GM21526 (cell line): ENCODE measurements around the gene SSU72.
"Not testable (repeated sequence)": the region's sequence is repeated elsewhere in the genome, so short reads cannot be mapped to it uniquely, and the experiment has no call there.

Experiments used
- ATAC-seq: cut with Tn5 transposase; IDR thresholded peaks from one replicate; pipeline ENCODE4 v1.9.1; 2021; ENCODE audit warnings: moderate library complexity; ENCODE audit not compliant: unreplicated experiment, low FRiP score

SSU72 gene

DNA sequence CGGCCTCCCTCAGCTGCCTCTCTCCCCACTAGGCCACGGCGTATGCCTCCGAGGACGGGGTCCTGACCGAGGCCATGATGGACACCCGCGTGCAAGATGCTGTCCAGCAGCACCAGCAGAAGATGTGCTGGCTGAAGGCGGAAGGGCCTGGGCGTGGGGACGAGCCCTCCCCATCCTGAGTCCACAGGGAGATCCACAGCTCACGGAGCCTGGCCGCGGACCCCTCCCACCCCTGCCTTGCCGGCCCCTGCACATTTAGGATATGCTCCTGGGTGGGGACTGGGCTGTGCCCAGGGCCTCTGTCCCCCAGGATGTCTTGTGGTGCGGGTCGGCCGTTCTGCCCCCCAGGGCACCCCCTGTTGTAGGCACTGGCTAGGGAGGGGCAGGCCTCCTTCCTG, 40.8 kb downstream of the SSU72 start:
- not testable (repeated sequence) for ATAC-seq

GRCh38 chr1:1533176-1533893, 41.3 kb downstream of the SSU72 start:
- ATAC-seq, result not testable (repeated sequence)

DNA sequence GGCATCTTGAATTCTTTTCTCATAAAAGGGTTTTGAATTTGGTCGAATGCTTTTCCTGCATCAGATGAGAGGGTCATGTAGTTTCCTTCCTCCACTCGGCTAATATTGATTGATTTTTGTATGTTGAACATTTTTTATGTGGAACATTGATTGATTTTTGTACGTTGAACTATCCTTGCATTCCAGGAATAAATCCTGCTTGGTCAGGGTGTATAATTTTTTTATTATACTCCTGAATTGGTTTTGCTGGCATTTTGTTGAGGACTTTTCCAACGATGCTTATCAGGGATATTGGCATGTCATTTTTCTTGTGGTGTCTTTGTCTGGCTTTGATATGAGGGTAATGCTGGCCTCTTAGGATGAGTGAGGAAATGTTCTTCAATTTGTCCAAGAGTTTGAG, 42.7 kb downstream of the SSU72 start:
- ATAC-seq, result no peak

GRCh38 chr1:1529936-1530335, 44.7 kb downstream of the SSU72 start:
- no peak for ATAC-seq

- no peak for ATAC-seq
Measured at GRCh38 chr1:1529321-1529720, 45.3 kb downstream of the SSU72 start.

DNA sequence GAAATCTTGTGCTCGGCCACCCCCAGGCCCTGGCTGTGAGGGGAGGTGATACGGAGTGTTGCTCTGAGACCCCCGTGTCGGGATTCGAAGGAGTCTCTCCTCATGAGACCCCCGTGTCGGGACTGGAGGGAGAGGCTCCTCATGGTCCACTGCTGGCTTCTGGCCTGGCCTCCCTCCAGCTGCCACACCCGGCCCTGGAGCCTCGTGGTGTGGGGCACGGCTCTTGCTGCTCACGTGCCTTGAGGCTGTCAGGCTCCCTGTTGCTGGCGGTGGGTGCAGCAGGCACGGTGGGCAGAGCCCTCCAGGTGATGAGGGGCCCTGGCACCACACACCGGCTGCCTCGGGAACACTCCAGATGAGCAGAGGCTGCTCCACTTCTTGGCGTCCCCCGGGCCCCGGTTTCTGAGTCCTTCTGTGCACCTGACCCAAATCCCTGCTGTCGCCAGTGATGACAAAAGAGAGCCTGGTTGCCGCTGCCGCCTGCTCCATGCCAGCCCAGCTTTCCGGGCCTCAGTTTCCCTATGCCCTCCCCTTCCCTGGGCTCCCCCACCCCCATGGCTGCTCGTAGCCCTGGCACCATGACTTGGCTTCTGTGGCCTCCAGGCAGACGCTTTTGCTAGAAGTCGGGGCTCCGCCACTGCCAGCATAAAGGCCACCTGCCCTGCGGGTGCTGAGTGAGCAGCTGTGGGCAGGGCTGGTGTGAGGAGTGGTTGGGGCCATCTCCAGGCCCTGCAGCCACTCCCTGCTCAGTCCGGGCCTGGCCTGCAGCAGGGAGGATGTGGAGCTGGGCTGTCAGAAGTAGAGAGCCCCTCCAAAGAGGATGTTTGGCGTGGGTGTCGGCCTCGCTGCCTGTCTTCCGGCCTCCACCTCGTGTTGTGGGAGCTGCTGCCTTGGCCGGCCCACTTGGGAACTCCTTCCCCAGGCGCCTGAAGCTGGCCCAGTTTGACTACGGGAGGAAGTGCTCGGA, 46.1 kb downstream of the SSU72 start:
- ATAC-seq, result no peak

- ATAC-seq, result no peak
Measured at GRCh38 chr1:1527092-1527816, 47.4 kb downstream of the SSU72 start.

DNA sequence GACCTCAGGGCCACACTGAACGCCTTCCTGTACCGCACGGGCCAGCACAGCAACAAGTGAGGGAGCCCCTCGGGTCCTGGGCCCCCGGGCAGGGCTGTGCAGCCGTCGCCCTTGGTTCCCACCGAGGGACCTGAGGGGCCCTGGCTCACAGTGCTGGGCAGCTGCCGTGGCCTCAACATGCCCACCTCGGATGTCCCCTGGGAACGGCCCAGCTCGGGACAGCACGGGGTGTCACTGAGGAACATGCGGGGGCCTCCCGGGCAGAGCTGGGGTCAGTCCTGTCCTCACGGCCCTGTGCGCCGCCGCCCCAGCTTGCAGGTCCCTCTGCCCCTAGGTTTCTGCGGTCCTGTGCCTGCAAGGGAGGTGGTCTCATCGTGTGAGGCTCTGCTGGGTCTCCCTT, 48.2 kb downstream of the SSU72 start:
- ATAC-seq, result not testable (repeated sequence)

- ATAC-seq, result not testable (repeated sequence)
Measured at GRCh38 chr1:1524750-1525383, 49.8 kb downstream of the SSU72 start.

DNA sequence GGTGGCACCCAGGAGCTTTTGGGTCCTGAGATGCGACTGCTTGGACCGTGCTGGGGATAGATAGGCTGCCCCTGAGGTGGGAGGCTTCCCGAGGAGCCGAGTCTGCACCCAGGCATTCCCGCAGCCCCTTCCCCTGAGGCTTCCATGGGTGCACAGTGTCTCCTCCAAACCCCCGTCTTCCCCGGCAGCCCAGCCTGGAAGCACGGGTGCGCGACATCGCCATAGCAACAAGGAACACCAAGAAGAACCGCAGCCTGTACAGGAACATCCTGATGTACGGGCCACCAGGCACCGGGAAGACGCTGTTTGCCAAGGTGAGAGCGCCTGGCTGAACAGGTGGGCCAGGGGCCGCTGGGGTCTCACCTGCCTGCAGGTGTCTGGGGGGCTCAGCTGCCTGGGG, 51.0 kb downstream of the SSU72 start:
- ATAC-seq, result not testable (repeated sequence)

DNA sequence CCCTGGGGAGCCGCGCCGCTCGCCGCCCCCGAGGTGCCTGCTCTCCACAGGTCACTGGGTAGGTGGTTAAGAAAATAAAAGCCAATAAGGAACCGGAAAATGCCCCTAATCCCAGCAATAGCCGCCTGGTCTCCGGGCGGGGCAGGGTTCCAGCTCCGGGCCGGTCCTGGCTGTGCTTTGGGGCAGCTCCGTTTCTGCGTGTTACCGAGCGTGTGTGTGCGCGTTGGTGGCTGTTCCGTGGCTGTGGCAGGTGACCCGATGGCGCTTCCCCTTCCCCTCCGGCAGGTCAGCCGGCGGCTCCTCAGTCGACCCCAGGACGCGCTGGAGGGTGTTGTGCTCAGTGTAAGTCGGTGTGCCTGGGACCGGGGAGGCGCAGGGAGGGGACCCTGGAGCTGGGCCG, 51.4 kb downstream of the SSU72 start:
- not testable (repeated sequence) for ATAC-seq

- not testable (repeated sequence) for ATAC-seq
Measured at GRCh38 chr1:1522536-1522935, 52.1 kb downstream of the SSU72 start.

DNA sequence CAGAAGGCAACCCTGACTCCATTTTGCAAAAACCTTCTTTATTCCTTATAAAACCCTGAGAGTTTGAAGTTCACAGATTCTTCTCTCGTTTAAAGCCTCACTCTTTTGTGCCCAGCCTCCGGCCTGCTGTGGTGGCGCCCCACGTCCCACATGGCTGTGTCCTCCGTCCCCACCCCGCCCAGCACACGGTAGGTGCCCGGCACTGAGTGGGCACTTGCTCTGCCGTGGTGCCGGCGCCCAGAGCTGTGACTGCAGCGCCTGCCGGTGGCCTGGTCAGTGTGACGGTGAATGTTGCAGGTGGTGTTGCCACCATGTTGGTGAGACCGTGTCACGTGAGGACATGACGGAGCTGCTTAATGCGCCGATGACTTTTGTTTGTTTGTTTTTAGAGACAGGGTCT, 53.3 kb downstream of the SSU72 start:
- ATAC-seq, result no peak

DNA sequence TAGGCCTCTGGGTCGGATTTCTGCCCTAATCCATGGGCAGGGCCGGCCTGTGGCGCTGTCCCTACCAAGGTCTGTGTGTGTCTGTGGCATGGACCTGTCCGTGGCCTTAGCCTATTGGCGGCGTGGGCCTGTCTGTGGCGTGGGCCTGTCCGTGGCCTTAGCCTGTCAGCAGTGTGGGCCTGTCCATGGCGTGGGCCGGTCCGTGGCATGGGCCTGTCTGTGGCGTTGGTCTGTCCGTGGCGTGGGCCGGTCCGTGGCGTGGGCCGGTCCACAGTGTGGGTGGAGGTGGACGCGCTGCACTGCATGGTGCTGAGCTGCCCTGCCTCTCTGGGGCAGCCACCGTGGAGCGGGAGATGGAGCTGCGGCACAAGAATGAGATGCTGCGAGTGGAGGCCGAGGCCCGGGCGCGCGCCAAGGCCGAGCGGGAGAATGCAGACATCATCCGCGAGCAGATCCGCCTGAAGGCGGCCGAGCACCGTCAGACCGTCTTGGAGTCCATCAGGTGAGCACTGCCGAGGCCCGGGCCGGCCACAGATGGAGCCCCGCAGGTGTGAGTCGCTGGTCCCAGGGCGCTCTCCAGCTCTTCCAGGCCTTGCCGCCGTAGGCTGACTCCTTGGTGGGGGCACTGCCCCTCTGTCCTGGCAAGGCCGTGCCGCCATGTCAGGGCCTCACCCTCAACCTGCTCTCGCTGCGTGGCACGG, 54.7 kb downstream of the SSU72 start:
- ATAC-seq, result not testable (repeated sequence)

DNA sequence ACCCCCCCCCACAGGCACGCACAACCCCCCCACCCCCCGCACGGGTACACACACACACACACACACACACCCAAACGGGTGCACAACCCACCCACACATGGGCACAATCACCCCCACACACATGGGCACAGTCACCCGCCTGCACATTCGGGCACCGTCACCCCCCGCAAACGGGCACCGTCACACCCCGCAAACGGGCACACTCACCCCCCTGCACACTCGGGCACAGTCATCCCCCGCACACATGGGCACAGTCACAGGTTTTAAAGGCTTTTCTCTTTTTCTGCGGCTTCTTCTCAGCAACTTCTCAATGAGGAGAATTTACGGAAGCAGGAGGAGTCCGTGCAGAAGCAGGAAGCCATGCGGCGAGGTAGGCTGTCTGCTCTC, 56.0 kb downstream of the SSU72 start:
- ATAC-seq, result not testable (repeated sequence)

GRCh38 chr1:1517973-1518620, 56.6 kb downstream of the SSU72 start:
- no peak for ATAC-seq

- ATAC-seq, result not testable (repeated sequence)
Measured at GRCh38 chr1:1516923-1517322, 57.7 kb downstream of the SSU72 start.

GRCh38 chr1:1514376-1514775, 60.3 kb downstream of the SSU72 start:
- ATAC-seq, result not testable (repeated sequence)

GRCh38 chr1:1513675-1514074, 61.0 kb downstream of the SSU72 start:
- ATAC-seq, result not testable (repeated sequence)
